ENCODE measurements around the gene KLHL18. TPM values are rescaled to one million over a fixed set of nuclear protein-coding genes. Genes with fewer than 3 reads are reported as not detected.

The KLHL18 gene
- total and polyA plus RNA-seq, 2 experiments from 2014 or later, result 14.8 to 20.0 TPM

DNA sequence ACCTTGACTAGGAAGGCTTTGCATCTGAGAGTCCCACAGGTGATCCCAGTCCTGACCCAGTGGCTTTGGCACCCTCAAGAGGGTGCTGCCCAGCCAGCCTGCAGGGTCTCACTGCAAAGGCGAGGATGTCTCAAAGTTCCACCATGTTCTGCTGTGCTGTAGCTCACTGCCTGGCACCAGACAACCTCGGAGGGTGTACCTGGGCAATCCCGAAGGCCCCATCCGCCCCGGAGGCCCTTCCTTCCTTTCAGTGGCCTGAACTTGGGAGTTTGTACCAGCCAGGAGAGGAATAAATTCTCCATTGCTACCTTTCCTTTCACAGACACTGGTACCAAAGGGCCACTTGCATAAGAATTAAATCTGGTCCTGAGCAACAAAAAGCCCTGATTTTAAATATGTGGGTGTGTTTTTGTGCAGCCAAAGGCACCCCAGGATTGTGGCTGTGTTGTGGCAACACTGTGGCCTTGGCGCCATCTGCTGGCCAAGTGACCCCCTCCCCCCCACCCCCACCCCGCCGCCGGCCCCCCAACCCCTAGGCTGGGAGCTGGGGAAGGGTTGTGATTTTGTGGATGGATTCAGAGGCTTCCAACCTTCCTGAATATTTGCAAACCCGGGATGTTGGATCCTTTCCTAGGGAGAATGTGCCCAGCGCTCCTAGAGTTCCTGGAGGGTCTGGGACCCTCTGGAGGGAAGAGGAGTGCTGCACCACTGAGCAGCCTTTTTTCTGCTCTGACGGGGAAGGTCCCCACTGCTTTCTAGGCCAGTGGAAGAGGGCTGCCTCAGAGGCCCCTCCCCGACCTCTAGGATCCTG, 88.3 kb downstream of the KLHL18 start:
- Histone ChIP-seq H3K4me3 (no peak overlapping the region), H3K36me3 (no peaks in the 10 kb centered on the region), H3K27ac (no peak overlapping the region), H3K9me3 (ENCODE audit: low read depth) (no peaks in the 10 kb centered on the region), H3K4me1 (ENCODE audit: low read depth) (no peaks in the 10 kb centered on the region), H3K27me3 (no peaks in the 10 kb centered on the region)
- peak; percentile 16 to 24 for DNase-seq (ENCODE audit: low read depth in 1 of 2, low spot score in 1 of 2)
- peak; percentile 12 for TF ChIP-seq CTCF (IDR thresholded peaks at IDR 0.05; ENCODE audit: low read depth, low read length)

GRCh38 chr3:47374587-47374986, 91.8 kb downstream of the KLHL18 start:
- TF ChIP-seq CTCF (IDR thresholded peaks at IDR 0.05; ENCODE audit: low read depth, low read length), result no peak
- DNase-seq (ENCODE audit: low read depth in 1 of 2, low spot score in 1 of 2), result no peak
- peaks cover 3% of the 10 kb centered on the region for H3K4me1 ChIP-seq (ENCODE audit: low read depth)

DNA sequence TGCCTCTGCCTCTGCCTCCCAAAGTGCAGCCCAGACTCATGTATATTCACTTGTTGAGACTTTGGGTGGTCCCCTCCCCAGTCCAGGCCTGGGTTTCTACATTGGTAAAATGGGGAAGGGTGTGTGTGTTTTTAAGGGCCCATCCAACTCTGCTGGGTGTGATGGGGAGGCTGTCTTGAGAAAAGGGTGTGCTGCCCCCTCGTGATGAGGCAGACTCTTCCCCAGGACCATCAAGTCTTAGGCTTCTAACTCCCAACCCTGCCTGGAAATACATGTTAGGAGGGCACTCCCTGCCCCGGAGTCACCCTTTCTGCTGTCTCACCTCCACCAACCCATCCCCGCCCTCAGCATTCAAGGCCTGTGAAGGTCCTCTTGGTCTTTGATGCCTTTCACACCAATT, 93.6 kb downstream of the KLHL18 start:
- H3K4me3 ChIP-seq, result no peak overlapping the region
- H3K36me3 ChIP-seq, result no peaks in the 10 kb centered on the region
- TF ChIP-seq CTCF (IDR thresholded peaks at IDR 0.05; ENCODE audit: low read depth, low read length), result no peak
- H3K27ac ChIP-seq, result no peak overlapping the region
- H3K9me3 ChIP-seq (ENCODE audit: low read depth), result no peaks in the 10 kb centered on the region
- DNase-seq (ENCODE audit: low read depth in 1 of 2, low spot score in 1 of 2), result no peak
- H3K27me3 ChIP-seq, result no peaks in the 10 kb centered on the region
- peaks cover 7% of the 10 kb centered on the region for H3K4me1 ChIP-seq (ENCODE audit: low read depth)

More at GRCh38 chr3:47374587-47374986, 91.8 kb downstream of the KLHL18 start:
- Histone ChIP-seq H3K27ac (no peak overlapping the region), H3K9me3 (ENCODE audit: low read depth) (no peaks in the 10 kb centered on the region), H3K4me3 (no peak overlapping the region), H3K27me3 (no peaks in the 10 kb centered on the region), H3K36me3 (no peaks in the 10 kb centered on the region)

- H3K27ac ChIP-seq, result no peak overlapping the region
- peaks cover 7% of the 10 kb centered on the region for H3K4me1 ChIP-seq (ENCODE audit: low read depth)
- no peak overlapping the region for H3K4me3 ChIP-seq
- TF ChIP-seq CTCF (IDR thresholded peaks at IDR 0.05; ENCODE audit: low read depth, low read length), result no peak
- no peaks in the 10 kb centered on the region for H3K36me3 ChIP-seq
- no peaks in the 10 kb centered on the region for H3K9me3 ChIP-seq (ENCODE audit: low read depth)
- no peaks in the 10 kb centered on the region for H3K27me3 ChIP-seq
- DNase-seq (ENCODE audit: low read depth in 1 of 2, low spot score in 1 of 2), result no peak
Observed at GRCh38 chr3:47377186-47377585, 94.4 kb downstream of the KLHL18 start.

DNA sequence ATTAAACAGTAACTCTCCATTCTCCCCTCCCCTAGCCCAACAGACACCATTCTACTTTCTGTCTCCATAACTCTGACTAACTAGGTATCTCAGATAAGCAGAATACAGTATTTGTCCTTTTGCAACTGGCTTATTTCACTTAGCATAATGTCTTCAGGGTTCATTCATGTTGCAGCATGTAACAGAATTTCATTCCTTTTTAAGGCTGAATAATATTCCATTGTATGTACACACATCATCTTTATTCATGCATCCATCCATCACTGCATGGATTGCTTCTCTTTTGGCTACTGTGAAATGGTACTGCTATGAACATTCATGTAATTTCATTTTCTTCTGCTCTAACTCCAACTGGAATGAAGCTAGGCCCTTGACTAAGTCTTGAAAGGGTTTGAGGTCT, 96.1 kb downstream of the KLHL18 start:
- peaks cover 7% of the 10 kb centered on the region for H3K4me1 ChIP-seq (ENCODE audit: low read depth)
- no peaks in the 10 kb centered on the region for H3K36me3 ChIP-seq
- TF ChIP-seq CTCF (IDR thresholded peaks at IDR 0.05; ENCODE audit: low read depth, low read length), result no peak
- no peak for DNase-seq (ENCODE audit: low read depth in 1 of 2, low spot score in 1 of 2)
- no peak overlapping the region for H3K27ac ChIP-seq
- H3K9me3 ChIP-seq (ENCODE audit: low read depth), result no peaks in the 10 kb centered on the region
- H3K27me3 ChIP-seq, result no peaks in the 10 kb centered on the region
- H3K4me3 ChIP-seq, result no peak overlapping the region

Measured in cardiac muscle cell (in vitro differentiated cells and primary cell).